Measurements from ENCODE around the gene CLEC16A. TPM values are rescaled to one million over a fixed set of nuclear protein-coding genes. Genes with fewer than 3 reads are reported as not detected.

CLEC16A gene
- total RNA-seq, 3 donors from 2014 or later = 20.0 to 35.3 (median 33.1) TPM

DNA sequence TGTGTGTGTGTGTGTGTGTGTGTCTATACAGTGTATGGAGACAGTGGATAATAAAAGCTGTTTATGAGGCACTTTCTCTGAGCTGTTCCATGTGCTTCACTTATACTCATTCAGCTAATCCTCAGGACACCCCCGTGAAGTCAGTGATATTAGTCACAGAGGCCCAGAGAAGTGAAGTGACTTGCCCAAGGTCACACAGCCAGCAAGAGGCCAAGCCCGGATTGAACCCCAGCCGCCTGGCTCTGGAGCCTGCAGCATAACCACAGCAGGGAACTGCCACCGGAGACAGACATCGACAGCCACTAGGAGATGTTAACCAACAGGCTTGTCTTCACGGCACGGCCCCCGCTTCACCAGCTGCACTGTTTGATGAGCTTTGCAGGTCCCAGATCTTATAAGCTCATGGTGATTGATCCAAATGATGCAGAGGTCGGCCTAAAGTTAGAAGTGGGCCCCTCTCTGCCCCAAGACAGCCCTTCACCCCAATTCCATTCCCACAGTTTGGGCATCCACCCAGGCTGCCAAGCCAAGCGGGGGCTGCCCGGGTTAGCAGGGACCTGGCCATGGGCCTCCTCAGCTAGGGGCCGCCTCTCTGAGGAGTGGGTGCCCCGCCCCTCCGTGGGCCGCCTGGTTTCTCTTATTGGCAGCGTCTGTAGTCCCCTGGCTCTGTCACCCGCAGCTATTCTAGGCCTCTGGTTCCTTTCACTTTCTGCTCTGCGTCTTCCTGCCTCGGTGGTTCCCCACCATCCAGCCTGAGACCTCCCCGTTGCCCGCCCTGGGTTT lies 280.7 kb downstream of the CLEC16A start:
- Histone ChIP-seq H3K27me3 (no peaks in the 10 kb centered on the region), H3K27ac (peak overlapping the region in 1 of 2 donors; percentile 84), H3K36me3 (no peaks in the 10 kb centered on the region), H3K4me3 (peak overlapping the region in 2 of 3 donors; percentile 20 to 43), H3K4me1 (no peaks in the 10 kb centered on the region), H3K9me3 (no peaks in the 10 kb centered on the region)
- TF ChIP-seq, protein P1, sequence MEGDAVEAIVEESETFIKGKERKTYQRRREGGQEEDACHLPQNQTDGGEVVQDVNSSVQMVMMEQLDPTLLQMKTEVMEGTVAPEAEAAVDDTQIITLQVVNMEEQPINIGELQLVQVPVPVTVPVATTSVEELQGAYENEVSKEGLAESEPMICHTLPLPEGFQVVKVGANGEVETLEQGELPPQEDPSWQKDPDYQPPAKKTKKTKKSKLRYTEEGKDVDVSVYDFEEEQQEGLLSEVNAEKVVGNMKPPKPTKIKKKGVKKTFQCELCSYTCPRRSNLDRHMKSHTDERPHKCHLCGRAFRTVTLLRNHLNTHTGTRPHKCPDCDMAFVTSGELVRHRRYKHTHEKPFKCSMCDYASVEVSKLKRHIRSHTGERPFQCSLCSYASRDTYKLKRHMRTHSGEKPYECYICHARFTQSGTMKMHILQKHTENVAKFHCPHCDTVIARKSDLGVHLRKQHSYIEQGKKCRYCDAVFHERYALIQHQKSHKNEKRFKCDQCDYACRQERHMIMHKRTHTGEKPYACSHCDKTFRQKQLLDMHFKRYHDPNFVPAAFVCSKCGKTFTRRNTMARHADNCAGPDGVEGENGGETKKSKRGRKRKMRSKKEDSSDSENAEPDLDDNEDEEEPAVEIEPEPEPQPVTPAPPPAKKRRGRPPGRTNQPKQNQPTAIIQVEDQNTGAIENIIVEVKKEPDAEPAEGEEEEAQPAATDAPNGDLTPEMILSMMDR (IDR thresholded peaks at IDR 0.05) = no peak
- TF ChIP-seq POLR2A (IDR thresholded peaks at IDR 0.05) (no peak), POLR2AphosphoS5 (IDR thresholded peaks at IDR 0.05) (no peak)
- DNase-seq (ENCODE audit: low spot score in 2 of 2) = no peak
- intact Hi-C loops (cut with DNase I; ENCODE audit: low total_unique reads) = no loop called here

DNA sequence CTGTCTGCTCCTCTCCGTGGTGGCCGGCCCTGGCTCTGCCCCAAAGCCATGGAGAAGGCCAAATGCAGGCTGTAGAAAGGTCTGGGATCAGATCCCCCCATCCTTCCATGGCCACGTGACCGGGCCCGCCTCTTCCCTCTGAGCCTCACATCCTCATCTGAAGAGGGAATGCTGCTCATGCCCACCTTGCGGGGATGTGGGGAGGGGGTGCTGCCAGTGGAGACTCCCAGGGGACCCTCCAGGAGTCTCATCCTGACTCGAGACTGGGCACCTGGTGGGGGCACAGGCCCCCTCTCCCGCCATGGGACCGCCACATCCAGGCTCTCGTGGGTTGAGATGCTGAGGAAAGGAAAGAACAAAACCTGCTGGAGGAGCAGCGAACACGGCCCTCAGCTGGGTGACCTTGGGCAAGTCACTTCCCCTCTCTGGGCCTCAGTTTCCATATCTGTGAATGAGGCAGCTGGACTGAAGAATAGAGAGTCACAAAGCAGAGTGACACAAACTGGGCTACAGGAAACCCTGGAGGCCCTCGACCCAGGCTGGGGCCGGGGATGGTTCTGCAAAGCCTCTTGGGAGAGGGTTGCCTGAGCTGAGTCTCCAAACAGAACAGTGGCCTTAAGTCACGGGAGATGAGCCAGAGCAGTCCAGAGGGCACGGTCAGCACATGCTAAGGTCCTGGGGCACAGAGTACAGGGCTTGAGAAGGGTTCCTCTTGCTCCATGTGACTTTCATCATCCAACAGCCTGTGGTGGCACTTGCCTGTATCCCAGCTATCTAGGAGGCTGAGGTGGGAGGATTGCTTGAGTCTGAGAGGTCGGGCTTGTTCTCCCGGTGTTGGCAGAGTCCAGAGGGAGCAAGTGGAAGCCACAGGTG lies 281.5 kb downstream of the CLEC16A start:
- DNase-seq (ENCODE audit: low spot score in 2 of 2) = no peak
- H3K27ac ChIP-seq = peak overlapping the region in 1 of 2 donors; percentile 84
- H3K36me3 ChIP-seq = no peaks in the 10 kb centered on the region
- TF ChIP-seq POLR2AphosphoS5 (IDR thresholded peaks at IDR 0.05) (no peak), POLR2A (IDR thresholded peaks at IDR 0.05) (no peak)
- TF ChIP-seq, protein P1 (IDR thresholded peaks at IDR 0.05) = no peak
- intact Hi-C loops (cut with DNase I; ENCODE audit: low total_unique reads) = no loop called here
- peak overlapping the region in 2 of 3 donors; percentile 20 to 43 for H3K4me3 ChIP-seq
- no peaks in the 10 kb centered on the region for H3K9me3 ChIP-seq
- H3K27me3 ChIP-seq = no peaks in the 10 kb centered on the region
- no peaks in the 10 kb centered on the region for H3K4me1 ChIP-seq

GRCh38 chr16:11229432-11229831 lies 285.1 kb downstream of the CLEC16A start:
- intact Hi-C loops (cut with DNase I; ENCODE audit: low total_unique reads) = no loop called here
- Histone ChIP-seq H3K4me3 (no peak overlapping the region), H3K9me3 (no peaks in the 10 kb centered on the region), H3K4me1 (no peaks in the 10 kb centered on the region), H3K36me3 (no peaks in the 10 kb centered on the region), H3K27ac (peak overlapping the region; percentile 1 to 61), H3K27me3 (no peaks in the 10 kb centered on the region)
- no peak for DNase-seq (ENCODE audit: low spot score in 2 of 2)
- TF ChIP-seq POLR2A (IDR thresholded peaks at IDR 0.05) (no peak), POLR2AphosphoS5 (IDR thresholded peaks at IDR 0.05) (no peak)
- TF ChIP-seq, protein P1 (IDR thresholded peaks at IDR 0.05) = no peak

DNA sequence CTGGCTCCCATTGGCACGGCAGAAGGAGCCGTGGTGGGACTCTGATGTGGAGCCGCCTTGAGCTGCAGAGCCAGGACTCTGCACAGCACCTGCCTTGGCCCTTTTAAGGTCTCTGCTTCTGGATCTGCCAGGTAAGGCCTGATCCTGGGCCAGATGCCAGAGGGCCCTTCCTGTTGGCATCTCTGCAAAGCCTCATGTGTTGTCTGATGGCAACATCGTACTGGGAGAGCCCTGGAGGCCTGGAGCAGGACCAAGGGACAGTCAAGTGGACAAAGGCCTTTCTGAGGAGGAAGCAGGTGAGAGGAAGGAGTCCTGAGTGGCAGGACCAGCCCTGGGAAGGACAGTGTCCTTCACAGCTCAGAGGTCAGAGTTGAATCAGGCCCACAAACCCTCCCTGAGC lies 285.5 kb downstream of the CLEC16A start:
- Histone ChIP-seq H3K4me3 (no peak overlapping the region), H3K27ac (peak overlapping the region; percentile 61 to 67), H3K27me3 (no peaks in the 10 kb centered on the region), H3K4me1 (no peaks in the 10 kb centered on the region), H3K36me3 (no peaks in the 10 kb centered on the region), H3K9me3 (no peaks in the 10 kb centered on the region)
- peak; percentile 91 for DNase-seq (ENCODE audit: low spot score in 2 of 2)
- intact Hi-C loops (cut with DNase I; ENCODE audit: low total_unique reads) = no loop called here
- TF ChIP-seq POLR2A (IDR thresholded peaks at IDR 0.05) (no peak), POLR2AphosphoS5 (IDR thresholded peaks at IDR 0.05) (peak in 2 of 3 donors; percentile 36 to 71)

GRCh38 chr16:11231367-11231970 lies 287.1 kb downstream of the CLEC16A start:
- H3K4me3 ChIP-seq = no peak overlapping the region
- no peaks in the 10 kb centered on the region for H3K9me3 ChIP-seq

More at GRCh38 chr16:11231367-11231970, 287.1 kb downstream of the CLEC16A start:
- Histone ChIP-seq H3K27me3 (no peaks in the 10 kb centered on the region), H3K36me3 (no peaks in the 10 kb centered on the region), H3K4me1 (no peaks in the 10 kb centered on the region), H3K27ac (no peak overlapping the region)
- intact Hi-C loops (cut with DNase I; ENCODE audit: low total_unique reads) = no loop called here
- TF ChIP-seq, protein P1 (IDR thresholded peaks at IDR 0.05) = no peak
- no peak for TF ChIP-seq POLR2A (IDR thresholded peaks at IDR 0.05)
- no peak for TF ChIP-seq POLR2AphosphoS5 (IDR thresholded peaks at IDR 0.05)
- no peak for DNase-seq (ENCODE audit: low spot score in 2 of 2)

Data from breast epithelium (tissue), 4 donors.